OCI-LY1 (cell line): ENCODE results near the gene LAIR2.

ENCODE experiments used
- H2AFZ ChIP-seq: fragments of 200-600 bp; sonication (generic), shearing (Covaris generic); 2 replicates; pipeline ENCODE4 v1.6.0; 2014; ENCODE audit warnings: antibody characterized with exemption, mild to moderate bottlenecking, low read length
- H3F3A ChIP-seq: fragments of 200-600 bp; sonication (generic), shearing (Covaris generic); 2 replicates; pipeline ENCODE4 v1.6.0; 2014; ENCODE audit warnings: mild to moderate bottlenecking, antibody characterized with exemption, low read length, moderate library complexity; ENCODE audit not compliant: insufficient read depth
- H3K27ac ChIP-seq: fragments of 200-600 bp; sonication (generic); 2 replicates; pipeline ENCODE4 v1.5.1; 2014; ENCODE audit warnings: low read length, mixed run types, mild to moderate bottlenecking, low read depth; ENCODE audit not compliant: poor library complexity, severe bottlenecking
- H3K27me3 ChIP-seq: fragments of 200-600 bp; sonication (generic); 2 replicates; pipeline ENCODE4 v1.6.0; 2014; ENCODE audit warnings: antibody characterized with exemption, mild to moderate bottlenecking, low read length, moderate library complexity; ENCODE audit not compliant: insufficient read depth
- H3K36me3 ChIP-seq: fragments of 200-600 bp; sonication (generic); 2 replicates; pipeline ENCODE4 v1.6.1; 2014; ENCODE audit warnings: mild to moderate bottlenecking, antibody characterized with exemption, low read length, moderate library complexity, mixed read lengths; ENCODE audit not compliant: insufficient read depth
- H3K4me1 ChIP-seq: fragments of 200-600 bp; sonication (generic); 2 replicates; pipeline ENCODE4 v1.5.1; 2014; ENCODE audit warnings: mild to moderate bottlenecking, low read length, moderate library complexity; ENCODE audit not compliant: insufficient read depth, severe bottlenecking
- H3K4me2 ChIP-seq: fragments of 200-600 bp; sonication (generic), shearing (Covaris generic); 2 replicates; pipeline ENCODE4 v1.6.1; 2014; ENCODE audit warnings: low read length
- H3K4me3 ChIP-seq: fragments of 200-600 bp; sonication (generic); 2 replicates; pipeline ENCODE4 v1.5.1; 2014; ENCODE audit warnings: low read length, low read depth, mild to moderate bottlenecking, mixed read lengths; ENCODE audit not compliant: poor library complexity, severe bottlenecking
- H3K79me2 ChIP-seq: fragments of 200-600 bp; shearing (Covaris generic); 2 replicates; pipeline ENCODE4 v1.6.1; 2016; ENCODE audit warnings: mixed run types, low read length, mixed read lengths; ENCODE audit not compliant: insufficient read depth
- H3K9ac ChIP-seq: fragments of 200-600 bp; sonication (generic), shearing (Covaris generic); 2 replicates; pipeline ENCODE4 v1.6.1; 2014; ENCODE audit warnings: mild to moderate bottlenecking, low read length, mixed read lengths
- H3K9me2 ChIP-seq: fragments of 200-600 bp; sonication (generic), shearing (Covaris generic); 2 replicates; pipeline ENCODE4 v1.6.1; 2014; ENCODE audit warnings: low read depth, mild to moderate bottlenecking, low read length, mixed read lengths
- H3K9me3 ChIP-seq: fragments of 200-600 bp; shearing (Covaris generic); 2 replicates; pipeline ENCODE4 v1.6.1; 2014; ENCODE audit warnings: low read length, mixed read lengths
- H4K20me1 ChIP-seq: fragments of 200-600 bp; sonication (generic), shearing (Covaris generic); 2 replicates; pipeline ENCODE4 v1.6.0; 2016; ENCODE audit warnings: mild to moderate bottlenecking, low read length; ENCODE audit not compliant: insufficient read depth
- EZH2 ChIP-seq: fragments of 200-600 bp; sonication (generic), shearing (Covaris generic); IDR thresholded peaks from 2 replicates; pipeline ENCODE4 v1.8.0; 2017; ENCODE audit warnings: borderline replicate concordance, mixed run types, mild to moderate bottlenecking, antibody characterized with exemption, low read length, moderate library complexity, mixed read lengths
- TF ChIP-seq, protein P1 (sequence below): fragments of 200-600 bp; sonication (generic), shearing (Covaris generic); IDR thresholded peaks from 2 replicates; pipeline ENCODE4 v1.5.1; 2017; ENCODE audit warnings: mild to moderate bottlenecking, antibody characterized with exemption, low read length, moderate library complexity, mixed read lengths

The LAIR2 gene

DNA sequence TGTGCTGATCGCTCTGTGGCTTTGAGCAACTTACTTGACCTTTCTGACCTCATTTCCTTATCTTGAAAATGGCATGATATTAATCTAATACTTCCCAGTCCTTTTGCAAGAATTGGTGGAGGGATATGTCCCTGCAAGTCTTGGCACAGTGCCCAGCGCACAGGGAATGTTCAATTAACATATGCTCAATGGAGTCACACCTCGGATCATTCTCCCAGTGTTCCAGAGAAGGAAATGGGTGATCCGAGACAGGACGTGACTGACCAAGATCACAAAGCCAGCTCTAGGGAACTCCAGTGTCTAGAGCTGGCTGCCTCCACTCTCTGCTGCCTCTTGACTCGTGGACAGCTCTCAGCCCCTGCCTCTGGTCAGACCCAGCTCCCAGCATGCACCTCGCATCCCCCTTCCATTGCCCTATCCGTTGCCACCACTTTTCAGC lies 33.1 kb upstream of the LAIR2 start:
- no peak overlapping the region for H3K4me2 ChIP-seq

DNA sequence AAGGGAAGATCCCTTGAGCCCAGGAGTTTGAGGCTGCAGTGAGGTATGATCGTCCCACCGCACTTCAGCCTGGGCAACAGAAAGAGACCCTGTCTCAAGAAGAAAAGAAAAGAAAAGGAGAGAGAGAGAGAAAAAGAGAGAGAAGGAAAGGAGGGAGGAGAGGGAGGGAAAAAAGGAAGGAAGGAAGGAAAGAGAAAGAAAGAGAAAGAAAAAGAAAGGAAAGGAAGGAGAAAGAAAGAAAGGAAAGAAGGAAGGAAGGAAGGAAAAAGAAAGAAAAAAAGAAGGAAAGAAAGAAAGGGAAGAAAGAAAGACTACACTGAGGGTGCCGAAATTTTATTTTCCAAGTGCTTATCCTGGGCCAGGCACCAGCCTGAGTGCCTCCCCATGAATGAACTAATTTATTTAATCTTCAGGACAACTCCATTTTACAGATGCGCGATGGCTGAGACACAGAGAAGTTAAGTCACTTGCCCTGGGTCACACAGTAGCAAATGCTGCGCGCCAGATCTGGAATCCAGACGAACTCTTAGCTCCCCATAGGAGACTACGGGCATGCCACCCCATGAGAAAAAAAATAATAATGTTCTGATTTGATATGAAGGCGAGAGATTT lies 32.2 kb upstream of the LAIR2 start:
- Histone ChIP-seq H4K20me1 (no peaks in the 10 kb centered on the region), H3K27ac (no peak overlapping the region), H3K4me3 (no peak overlapping the region), H3K4me2 (no peak overlapping the region), H3F3A (no peaks in the 10 kb centered on the region), H3K4me1 (no peaks in the 10 kb centered on the region), H3K27me3 (no peaks in the 10 kb centered on the region), H3K9ac (no peak overlapping the region), H3K9me3 (no peaks in the 10 kb centered on the region), H3K36me3 (no peaks in the 10 kb centered on the region), H3K79me2 (no peaks in the 10 kb centered on the region), H2AFZ (no peak overlapping the region), H3K9me2 (no peaks in the 10 kb centered on the region)
- TF ChIP-seq EZH2, result no peak
- TF ChIP-seq, protein P1, sequence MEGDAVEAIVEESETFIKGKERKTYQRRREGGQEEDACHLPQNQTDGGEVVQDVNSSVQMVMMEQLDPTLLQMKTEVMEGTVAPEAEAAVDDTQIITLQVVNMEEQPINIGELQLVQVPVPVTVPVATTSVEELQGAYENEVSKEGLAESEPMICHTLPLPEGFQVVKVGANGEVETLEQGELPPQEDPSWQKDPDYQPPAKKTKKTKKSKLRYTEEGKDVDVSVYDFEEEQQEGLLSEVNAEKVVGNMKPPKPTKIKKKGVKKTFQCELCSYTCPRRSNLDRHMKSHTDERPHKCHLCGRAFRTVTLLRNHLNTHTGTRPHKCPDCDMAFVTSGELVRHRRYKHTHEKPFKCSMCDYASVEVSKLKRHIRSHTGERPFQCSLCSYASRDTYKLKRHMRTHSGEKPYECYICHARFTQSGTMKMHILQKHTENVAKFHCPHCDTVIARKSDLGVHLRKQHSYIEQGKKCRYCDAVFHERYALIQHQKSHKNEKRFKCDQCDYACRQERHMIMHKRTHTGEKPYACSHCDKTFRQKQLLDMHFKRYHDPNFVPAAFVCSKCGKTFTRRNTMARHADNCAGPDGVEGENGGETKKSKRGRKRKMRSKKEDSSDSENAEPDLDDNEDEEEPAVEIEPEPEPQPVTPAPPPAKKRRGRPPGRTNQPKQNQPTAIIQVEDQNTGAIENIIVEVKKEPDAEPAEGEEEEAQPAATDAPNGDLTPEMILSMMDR, result no peak

More for the DNA sequence above, 33.1 kb upstream of the LAIR2 start:
- H3K4me1 ChIP-seq, result no peaks in the 10 kb centered on the region
- H3K4me3 ChIP-seq, result no peak overlapping the region
- H3K9me3 ChIP-seq, result no peaks in the 10 kb centered on the region
- H3K27me3 ChIP-seq, result no peaks in the 10 kb centered on the region
- no peak overlapping the region for H2AFZ ChIP-seq
- no peaks in the 10 kb centered on the region for H3K36me3 ChIP-seq
- TF ChIP-seq EZH2, result no peak
- TF ChIP-seq, protein P1, result no peak
- no peak overlapping the region for H3K27ac ChIP-seq
- H4K20me1 ChIP-seq, result no peaks in the 10 kb centered on the region
- no peaks in the 10 kb centered on the region for H3F3A ChIP-seq
- no peaks in the 10 kb centered on the region for H3K9me2 ChIP-seq
- H3K9ac ChIP-seq, result no peak overlapping the region
- no peaks in the 10 kb centered on the region for H3K79me2 ChIP-seq

DNA sequence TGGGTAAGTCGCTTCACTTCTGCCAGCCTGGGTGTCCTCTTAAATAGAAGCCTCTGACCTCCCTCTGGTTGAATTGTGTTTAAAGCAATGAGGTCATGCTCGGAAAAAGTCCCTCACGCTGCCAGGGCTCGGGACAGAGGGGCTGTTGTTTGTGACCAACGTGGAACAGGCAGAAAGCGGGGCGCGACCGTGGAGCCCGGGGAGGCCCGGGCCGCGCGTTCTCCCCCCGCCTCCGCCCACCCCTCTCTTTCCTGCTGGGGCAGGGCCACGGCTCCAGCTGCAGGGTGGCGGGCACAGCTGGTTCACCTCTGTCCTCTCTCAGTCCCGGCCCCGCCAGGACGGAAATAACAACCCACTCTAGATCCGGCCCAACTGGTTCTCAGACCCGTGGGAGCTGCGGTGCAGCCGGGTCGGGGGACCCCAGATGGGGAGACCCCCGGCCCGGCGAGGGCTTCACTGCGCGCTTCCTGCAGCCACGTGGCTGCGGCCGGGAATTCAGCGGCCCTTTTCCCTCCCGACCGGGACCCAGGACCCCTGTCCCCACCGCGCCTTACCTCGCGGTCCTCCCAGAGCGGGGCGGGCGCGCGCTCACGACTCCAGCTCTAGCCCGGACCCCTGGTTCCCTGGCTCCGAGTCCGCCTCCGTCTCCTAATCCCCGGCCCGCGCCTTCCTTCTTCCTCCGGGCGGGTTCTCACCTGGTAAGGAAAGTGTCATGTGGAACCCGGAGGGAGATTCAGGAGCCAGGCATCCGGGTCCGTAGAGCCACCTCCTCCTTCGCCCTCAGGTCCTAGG lies 31.4 kb upstream of the LAIR2 start:
- Histone ChIP-seq H3K79me2 (no peaks in the 10 kb centered on the region), H3K27ac (no peak overlapping the region), H3K9me3 (no peaks in the 10 kb centered on the region), H3K4me3 (no peak overlapping the region), H4K20me1 (no peaks in the 10 kb centered on the region), H3K9me2 (no peaks in the 10 kb centered on the region), H3K36me3 (no peaks in the 10 kb centered on the region), H3F3A (no peaks in the 10 kb centered on the region), H3K27me3 (no peaks in the 10 kb centered on the region), H3K9ac (no peak overlapping the region), H3K4me2 (no peak overlapping the region), H3K4me1 (no peaks in the 10 kb centered on the region), H2AFZ (no peak overlapping the region)
- no peak for TF ChIP-seq EZH2
- TF ChIP-seq, protein P1, result no peak
